Naive thymus-derived CD4-positive, alpha-beta T cell (primary cell): ENCODE measurements around the gene GSG1L. TPM values are rescaled to one million over a fixed set of nuclear protein-coding genes. Genes with fewer than 3 reads are reported as not detected.
"Not testable (repeated sequence)": the region's sequence is repeated elsewhere in the genome, so short reads cannot be mapped to it uniquely, and the experiment has no call there.

Source experiments
- ATAC-seq: fragments of 150-1000 bp; cut with Tn5 transposase; 2 replicates; pipeline ENCODE4 v1.10.0; 2021; ENCODE audit warnings: mild to moderate bottlenecking, moderate library complexity
- CTCF ChIA-PET: fragments of 350-600 bp; sonication (Branson Sonifier 250); formaldehyde crosslinking; loops from one replicate; lab custom pipeline; 2021; ENCODE audit warnings: antibody characterized with exemption; lab: Charles Lee
- POLR2A ChIA-PET: fragments of 350-600 bp; sonication (Branson Sonifier 250); formaldehyde crosslinking; loops from one replicate; lab custom pipeline; 2021; ENCODE audit warnings: antibody characterized with exemption, inconsistent platforms; lab: Charles Lee
- DNase-seq, 9 donors: peaks; one replicate each; pipeline versions ENCODE4 v3.0.0 to v3.0.0-alpha.2; 2020 to 2022; ENCODE audit warnings: mixed read lengths in 1 of 9
- H3K27ac ChIP-seq: one replicate; pipeline ENCODE4 v1.7.0; 2013; ENCODE audit warnings: mild to moderate bottlenecking, low read depth, low read length, moderate library complexity
- H3K27me3 ChIP-seq, 2 donors: one replicate each; pipeline ENCODE4 v1.7.0; 2013; ENCODE audit warnings: low read length in 2 of 2, mild to moderate bottlenecking in 2 of 2, moderate library complexity in 2 of 2; ENCODE audit not compliant: control insufficient read depth in 2 of 2, insufficient read depth in 2 of 2
- H3K36me3 ChIP-seq, 3 experiments: 1 replicate in 2 of 3; 2 replicates in 1 of 3; pipeline ENCODE4 v1.7.0; 2013; ENCODE audit warnings: low read length in 3 of 3, mild to moderate bottlenecking in 3 of 3, moderate library complexity in 1 of 3; ENCODE audit not compliant: insufficient read depth in 3 of 3, control insufficient read depth in 2 of 3
- H3K4me1 ChIP-seq, 2 donors: one replicate each; pipeline ENCODE4 v1.7.0; 2013; ENCODE audit warnings: low read length in 2 of 2, mild to moderate bottlenecking in 2 of 2, moderate library complexity in 1 of 2; ENCODE audit not compliant: control insufficient read depth in 2 of 2, insufficient read depth in 2 of 2
- H3K4me3 ChIP-seq: 2 replicates; pipeline ENCODE4 v1.7.0; 2013; ENCODE audit warnings: mild to moderate bottlenecking, low read length
- H3K9me3 ChIP-seq, 3 experiments: 1 replicate in 2 of 3; 2 replicates in 1 of 3; pipeline ENCODE4 v1.7.0; 2013; ENCODE audit warnings: low read length in 3 of 3; ENCODE audit not compliant: control insufficient read depth in 2 of 3
- H3K27ac Mint-ChIP-seq, 9 donors: one replicate each; pipeline ENCODE4 v1.8.0; 2020 to 2022; ENCODE audit warnings: mixed read lengths in 9 of 9, mild to moderate bottlenecking in 8 of 9, moderate library complexity in 5 of 9, inconsistent platforms in 2 of 9
- H3K27me3 Mint-ChIP-seq, 5 donors: one replicate each; pipeline ENCODE4 v1.8.0; 2021 to 2022; ENCODE audit warnings: mixed read lengths in 5 of 5, mild to moderate bottlenecking in 1 of 5
- H3K36me3 Mint-ChIP-seq, 5 donors: one replicate each; pipeline ENCODE4 v1.8.0; 2020 to 2022; ENCODE audit warnings: mixed read lengths in 5 of 5, mild to moderate bottlenecking in 3 of 5, inconsistent platforms in 1 of 5
- H3K4me1 Mint-ChIP-seq, 7 donors: one replicate each; pipeline ENCODE4 v1.8.0; 2020 to 2022; ENCODE audit warnings: mixed read lengths in 7 of 7, mild to moderate bottlenecking in 3 of 7, inconsistent platforms in 1 of 7
- H3K4me3 Mint-ChIP-seq, 10 donors: one replicate each; pipeline ENCODE4 v1.8.0; 2020 to 2022; ENCODE audit warnings: mild to moderate bottlenecking in 10 of 10, mixed read lengths in 10 of 10, moderate library complexity in 6 of 10, inconsistent platforms in 2 of 10
- H3K9me3 Mint-ChIP-seq, 11 donors: one replicate each; pipeline ENCODE4 v1.8.0; 2020 to 2022; ENCODE audit warnings: mixed read lengths in 11 of 11, mild to moderate bottlenecking in 4 of 11, inconsistent platforms in 1 of 11, moderate library complexity in 1 of 11
- intact Hi-C, 2 donors: fragments of 100-400 bp; cut with micrococcal nuclease; formaldehyde crosslinking; loops; one replicate each; pipeline ENCODE4 v1.15.1; 2023
- polyA plus RNA-seq, 2 donors: library from polyadenylated mRNA; unstranded; fragments of 300-500 nt; fragmentation: Illumina TruSeq; gene quantifications; one replicate each; pipeline ENCODE4 v1.2.3, GENCODE V29; 2021
- total RNA-seq, 6 experiments: library from RNA in 5 of 6; stranded (reverse) in 5 of 6; gene quantifications; 1 replicate in 5 of 6; 2 replicates in 1 of 6; pipeline ENCODE4 v1.2.3 and lab custom pipeline; 2021 to 2026

The GSG1L gene
- total and polyA plus RNA-seq, 7 experiments from 2014 or later = 0.10 TPM; not detected in 6

DNA sequence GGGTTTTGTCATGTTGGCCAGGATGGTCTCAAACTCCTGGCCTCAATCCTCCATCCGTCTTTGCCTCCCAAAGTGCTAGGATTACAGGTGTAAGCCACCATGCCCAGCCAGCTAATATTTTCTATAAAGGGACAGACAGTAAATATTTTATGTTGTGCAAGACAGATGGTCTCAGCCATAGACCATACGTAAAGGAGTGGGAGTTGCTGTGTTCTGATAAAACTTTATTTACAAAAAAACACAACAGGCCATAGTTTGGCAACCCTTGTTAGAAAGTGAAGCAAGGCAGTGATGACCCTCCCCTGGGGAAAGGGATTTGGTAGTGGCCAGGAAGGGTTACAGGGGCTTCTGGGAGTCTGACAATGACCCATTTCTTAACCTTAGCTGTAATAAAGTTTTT, 119.7 kb downstream of the GSG1L start:
- Mint-ChIP-seq H3K4me3 (no peak overlapping the region), H3K4me1 (no peaks in the 10 kb centered on the region), H3K36me3 (no peaks in the 10 kb centered on the region), H3K9me3 (peaks cover 0 to 2% (median 0%) of the 10 kb centered on the region in 11 donors), H3K27ac (no peak overlapping the region), H3K27me3 (peaks cover 0 to 19% (median 14%) of the 10 kb centered on the region in 5 donors)
- ChIA-PET CTCF (no interaction called here), POLR2A (no interaction called here)
- ATAC-seq = no peak
- DNase-seq = no peak
- intact Hi-C loops = no loop called here
- Histone ChIP-seq H3K9me3 (no peaks in the 10 kb centered on the region), H3K4me1 (no peaks in the 10 kb centered on the region), H3K27me3 (no peaks in the 10 kb centered on the region), H3K4me3 (no peak overlapping the region), H3K36me3 (no peaks in the 10 kb centered on the region), H3K27ac (no peak overlapping the region)

DNA sequence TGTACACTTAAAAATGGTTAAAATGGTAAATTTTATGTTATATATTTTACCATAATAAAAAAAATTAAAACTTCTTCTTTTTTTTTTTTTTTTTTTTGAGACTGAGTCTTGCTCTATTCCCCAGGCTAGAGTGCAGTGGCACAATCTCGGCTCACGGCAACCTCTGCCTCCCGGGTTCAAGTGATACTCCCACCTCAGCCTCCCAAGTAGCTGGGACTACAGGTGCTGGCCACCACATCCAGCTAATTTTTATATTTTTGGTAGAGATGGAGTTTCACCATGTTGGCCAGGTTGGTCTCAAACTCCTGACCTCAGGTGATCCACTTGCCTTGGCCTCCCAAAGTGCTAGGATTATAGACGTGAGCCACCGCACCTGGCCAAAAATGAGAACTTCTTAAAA, 121.4 kb downstream of the GSG1L start:
- peaks cover 0 to 32% (median 20%) of the 10 kb centered on the region in 5 donors for H3K27me3 Mint-ChIP-seq
- H3K4me1 ChIP-seq, H3K27ac ChIP-seq, H3K9me3 ChIP-seq, H3K27me3 ChIP-seq, H3K9me3 Mint-ChIP-seq, ATAC-seq, H3K4me1 Mint-ChIP-seq, H3K36me3 Mint-ChIP-seq, CTCF ChIA-PET, POLR2A ChIA-PET, H3K4me3 ChIP-seq, DNase-seq, intact Hi-C loops, H3K36me3 ChIP-seq, H3K27ac Mint-ChIP-seq, H3K4me3 Mint-ChIP-seq: not testable (repeated sequence)

DNA sequence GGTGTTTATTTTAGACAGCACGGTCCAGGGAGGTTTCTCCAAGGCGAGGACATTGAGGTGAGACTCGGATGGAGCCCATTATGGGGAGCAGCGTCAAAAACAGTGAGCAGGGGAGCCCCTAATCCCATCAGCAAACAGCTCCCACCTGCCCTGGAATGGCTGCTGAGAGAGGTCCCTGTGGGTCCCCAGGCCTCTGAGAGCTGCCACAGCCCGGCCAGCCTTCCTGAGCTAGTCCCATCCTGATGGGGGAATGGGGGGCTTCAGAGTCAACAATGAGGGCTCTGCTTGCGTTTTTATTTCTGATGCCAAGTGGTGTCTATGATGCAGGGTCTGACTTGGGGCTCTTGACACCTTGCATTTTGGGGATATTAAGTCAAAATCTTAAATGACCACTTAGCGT, 128.4 kb downstream of the GSG1L start:
- Mint-ChIP-seq H3K4me3 (no peak overlapping the region), H3K27ac (peak overlapping the region in 1 of 9 donors; percentile 12), H3K9me3 (peaks cover 0 to 11% (median 4%) of the 10 kb centered on the region in 11 donors), H3K36me3 (no peaks in the 10 kb centered on the region), H3K27me3 (peaks cover 0 to 35% (median 26%) of the 10 kb centered on the region in 5 donors), H3K4me1 (peaks cover 0 to 2% (median 0%) of the 10 kb centered on the region in 7 donors)
- ATAC-seq (no peak), DNase-seq (no peak)
- H3K27ac ChIP-seq = no peak overlapping the region
- POLR2A ChIA-PET = no interaction called here
- no peaks in the 10 kb centered on the region for H3K27me3 ChIP-seq
- CTCF ChIA-PET = no interaction called here
- H3K4me1 ChIP-seq = no peaks in the 10 kb centered on the region
- H3K9me3 ChIP-seq = no peaks in the 10 kb centered on the region
- H3K36me3 ChIP-seq = no peaks in the 10 kb centered on the region
- intact Hi-C loops = no loop called here
- no peak overlapping the region for H3K4me3 ChIP-seq

DNA sequence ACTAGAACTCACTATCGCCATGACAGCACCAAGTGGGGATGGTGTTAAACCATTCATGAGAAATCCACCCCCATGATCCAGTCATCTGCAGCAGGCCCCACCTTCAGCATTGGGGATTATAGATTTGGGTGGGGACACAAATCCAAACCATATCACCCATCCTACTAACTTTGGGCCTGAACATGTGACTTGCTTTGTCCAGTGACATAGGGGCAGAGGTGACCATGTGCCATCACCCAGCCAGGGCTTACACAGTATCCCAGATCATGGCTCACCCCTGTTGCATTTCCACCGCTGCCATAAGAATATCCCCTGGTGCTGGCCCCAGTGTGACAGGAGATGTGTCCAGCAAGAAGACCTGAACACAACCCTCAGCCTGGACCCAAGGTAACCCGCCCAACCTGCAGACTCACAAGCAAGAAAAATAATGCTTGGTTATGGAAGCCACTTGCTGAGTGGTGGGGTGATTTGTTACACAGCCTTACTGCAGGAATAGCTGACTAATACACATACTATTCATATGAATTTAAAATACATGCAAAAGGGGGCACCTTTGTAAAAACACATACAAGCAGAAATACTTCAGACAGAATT, 130.9 kb downstream of the GSG1L start:
- H3K9me3 ChIP-seq = no peaks in the 10 kb centered on the region
- H3K27ac Mint-ChIP-seq = no peak overlapping the region
- peaks cover 0 to 42% (median 29%) of the 10 kb centered on the region in 5 donors for H3K27me3 Mint-ChIP-seq
- ChIA-PET CTCF (no interaction called here), POLR2A (no interaction called here)
- no peak for DNase-seq
- no peak overlapping the region for H3K4me3 Mint-ChIP-seq
- H3K9me3 Mint-ChIP-seq = peaks cover 0 to 11% (median 4%) of the 10 kb centered on the region in 11 donors
- peaks cover 0 to 2% (median 0%) of the 10 kb centered on the region in 7 donors for H3K4me1 Mint-ChIP-seq
- H3K27ac ChIP-seq = no peak overlapping the region
- H3K27me3 ChIP-seq = no peaks in the 10 kb centered on the region
- no peaks in the 10 kb centered on the region for H3K36me3 Mint-ChIP-seq
- intact Hi-C loops = no loop called here
- no peak overlapping the region for H3K4me3 ChIP-seq
- H3K36me3 ChIP-seq = no peaks in the 10 kb centered on the region
- ATAC-seq = no peak
- no peaks in the 10 kb centered on the region for H3K4me1 ChIP-seq

DNA sequence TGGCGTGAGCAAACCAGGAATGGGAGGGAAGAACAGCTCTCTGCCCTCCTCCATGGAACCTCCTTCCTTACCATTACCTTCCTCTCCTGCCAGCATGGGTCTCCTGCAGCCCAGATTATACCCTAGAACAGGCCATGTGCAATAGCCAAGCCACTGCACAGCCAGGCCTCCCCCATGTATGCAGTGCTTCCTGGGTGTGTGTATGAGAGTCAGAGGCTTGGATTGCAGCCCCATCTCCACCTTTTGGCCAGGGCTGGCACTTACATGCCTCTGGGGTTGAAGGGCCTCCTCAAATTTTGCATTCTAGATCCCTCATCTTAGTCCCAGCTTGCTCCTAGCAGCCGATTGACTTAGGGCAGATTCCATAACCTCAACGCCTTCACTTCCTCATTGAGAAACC, 133.7 kb downstream of the GSG1L start:
- intact Hi-C loops = no loop called here
- H3K9me3 Mint-ChIP-seq = peaks cover 0 to 11% (median 4%) of the 10 kb centered on the region in 11 donors
- DNase-seq (no peak), ATAC-seq (no peak)
- H3K36me3 Mint-ChIP-seq = no peaks in the 10 kb centered on the region
- peaks cover 0 to 46% (median 34%) of the 10 kb centered on the region in 5 donors for H3K27me3 Mint-ChIP-seq
- H3K36me3 ChIP-seq = no peaks in the 10 kb centered on the region
- CTCF ChIA-PET = no interaction called here
- H3K27me3 ChIP-seq = no peaks in the 10 kb centered on the region
- H3K4me1 ChIP-seq = no peaks in the 10 kb centered on the region
- H3K4me1 Mint-ChIP-seq = peaks cover 0 to 2% (median 0%) of the 10 kb centered on the region in 7 donors
- H3K9me3 ChIP-seq = no peaks in the 10 kb centered on the region
- no peak overlapping the region for H3K27ac ChIP-seq
- H3K4me3 ChIP-seq = no peak overlapping the region
- no peak overlapping the region for H3K4me3 Mint-ChIP-seq
- no peak overlapping the region for H3K27ac Mint-ChIP-seq
- POLR2A ChIA-PET = no interaction called here

DNA sequence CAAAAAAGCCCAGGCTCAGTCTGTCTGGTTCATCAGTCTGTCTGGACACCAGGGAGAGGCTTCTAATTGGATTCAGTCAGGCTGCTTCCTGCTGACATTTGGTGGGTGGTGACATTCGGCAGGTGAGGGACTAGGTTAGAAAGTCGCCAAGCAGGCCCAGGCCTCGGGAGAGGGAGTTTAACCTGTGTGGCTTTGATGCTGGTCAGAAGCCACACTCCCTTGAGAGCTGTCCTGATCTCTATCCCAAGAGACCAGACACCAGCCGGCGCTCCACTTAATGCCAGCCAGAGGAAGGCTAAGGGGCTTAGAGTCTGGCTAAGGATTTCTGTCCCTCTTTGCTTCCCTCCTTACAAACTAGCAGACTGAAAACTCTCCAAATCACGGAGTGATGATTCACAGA, 135.0 kb downstream of the GSG1L start:
- ChIA-PET POLR2A (no interaction called here), CTCF (no interaction called here)
- no peak overlapping the region for H3K4me3 ChIP-seq
- peaks cover 0 to 2% of the 10 kb centered on the region in 2 donors for H3K27me3 ChIP-seq
- peaks cover 0 to 49% (median 34%) of the 10 kb centered on the region in 5 donors for H3K27me3 Mint-ChIP-seq
- DNase-seq (no peak), ATAC-seq (no peak)
- no peaks in the 10 kb centered on the region for H3K36me3 Mint-ChIP-seq
- H3K36me3 ChIP-seq = no peaks in the 10 kb centered on the region
- intact Hi-C loops = no loop called here
- H3K9me3 ChIP-seq = peaks cover 0 to 5% (median 0%) of the 10 kb centered on the region in 3 experiments
- no peak overlapping the region for H3K27ac Mint-ChIP-seq
- H3K9me3 Mint-ChIP-seq = peaks cover 0 to 10% (median 2%) of the 10 kb centered on the region in 11 donors
- H3K4me3 Mint-ChIP-seq = no peak overlapping the region
- H3K27ac ChIP-seq = no peak overlapping the region
- H3K4me1 Mint-ChIP-seq = peaks cover 0 to 2% (median 0%) of the 10 kb centered on the region in 7 donors
- H3K4me1 ChIP-seq = no peaks in the 10 kb centered on the region

DNA sequence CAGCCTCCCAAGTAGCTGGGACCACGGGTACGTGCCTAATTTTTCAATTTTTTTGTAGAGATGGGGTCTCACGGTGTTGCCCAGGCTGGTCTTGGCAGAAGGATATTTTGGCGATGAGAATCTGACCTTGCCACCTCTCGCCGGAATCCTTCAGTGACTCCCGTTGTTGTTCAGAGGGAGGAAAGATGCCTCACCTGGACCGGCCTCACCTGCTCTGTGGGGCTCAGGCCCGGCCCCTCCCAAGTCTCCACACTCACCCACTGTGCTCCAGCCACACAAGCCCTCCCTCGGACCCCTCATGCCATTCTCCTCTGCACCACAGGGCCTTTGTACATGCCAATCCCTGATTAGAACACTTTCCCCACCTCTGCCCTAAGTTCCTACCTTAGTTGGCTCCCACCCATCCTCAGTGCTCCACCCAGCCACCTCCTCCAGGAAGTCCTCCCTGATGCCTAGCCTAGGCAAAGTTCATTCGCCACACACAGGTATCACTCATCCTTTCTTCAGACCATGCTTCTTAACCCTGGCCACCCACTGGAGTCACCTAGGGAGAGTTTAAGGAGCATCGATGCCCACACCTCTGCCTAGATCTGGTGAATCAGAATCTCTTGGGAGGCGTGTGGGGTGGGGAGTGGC, 136.1 kb downstream of the GSG1L start:
- H3K27ac ChIP-seq = no peak overlapping the region
- no peak overlapping the region for H3K4me3 ChIP-seq
- peak overlapping the region in 1 of 9 donors; percentile 13 for H3K27ac Mint-ChIP-seq
- ChIA-PET CTCF (no interaction called here), POLR2A (no interaction called here)
- DNase-seq = no peak
- no peaks in the 10 kb centered on the region for H3K36me3 Mint-ChIP-seq
- H3K4me1 Mint-ChIP-seq = peaks cover 0 to 2% (median 0%) of the 10 kb centered on the region in 7 donors
- H3K9me3 ChIP-seq = peaks cover 0 to 5% (median 0%) of the 10 kb centered on the region in 3 experiments
- peaks cover 0 to 60% (median 44%) of the 10 kb centered on the region in 5 donors for H3K27me3 Mint-ChIP-seq
- H3K36me3 ChIP-seq = no peaks in the 10 kb centered on the region
- H3K9me3 Mint-ChIP-seq = peaks cover 0 to 4% (median 2%) of the 10 kb centered on the region in 11 donors
- peaks cover 0 to 2% of the 10 kb centered on the region in 2 donors for H3K27me3 ChIP-seq
- H3K4me1 ChIP-seq = no peaks in the 10 kb centered on the region
- H3K4me3 Mint-ChIP-seq = no peak overlapping the region
- ATAC-seq = no peak
- intact Hi-C loops = no loop called here
